ENCODE data around the gene TEKT2.

Gene TEKT2

DNA sequence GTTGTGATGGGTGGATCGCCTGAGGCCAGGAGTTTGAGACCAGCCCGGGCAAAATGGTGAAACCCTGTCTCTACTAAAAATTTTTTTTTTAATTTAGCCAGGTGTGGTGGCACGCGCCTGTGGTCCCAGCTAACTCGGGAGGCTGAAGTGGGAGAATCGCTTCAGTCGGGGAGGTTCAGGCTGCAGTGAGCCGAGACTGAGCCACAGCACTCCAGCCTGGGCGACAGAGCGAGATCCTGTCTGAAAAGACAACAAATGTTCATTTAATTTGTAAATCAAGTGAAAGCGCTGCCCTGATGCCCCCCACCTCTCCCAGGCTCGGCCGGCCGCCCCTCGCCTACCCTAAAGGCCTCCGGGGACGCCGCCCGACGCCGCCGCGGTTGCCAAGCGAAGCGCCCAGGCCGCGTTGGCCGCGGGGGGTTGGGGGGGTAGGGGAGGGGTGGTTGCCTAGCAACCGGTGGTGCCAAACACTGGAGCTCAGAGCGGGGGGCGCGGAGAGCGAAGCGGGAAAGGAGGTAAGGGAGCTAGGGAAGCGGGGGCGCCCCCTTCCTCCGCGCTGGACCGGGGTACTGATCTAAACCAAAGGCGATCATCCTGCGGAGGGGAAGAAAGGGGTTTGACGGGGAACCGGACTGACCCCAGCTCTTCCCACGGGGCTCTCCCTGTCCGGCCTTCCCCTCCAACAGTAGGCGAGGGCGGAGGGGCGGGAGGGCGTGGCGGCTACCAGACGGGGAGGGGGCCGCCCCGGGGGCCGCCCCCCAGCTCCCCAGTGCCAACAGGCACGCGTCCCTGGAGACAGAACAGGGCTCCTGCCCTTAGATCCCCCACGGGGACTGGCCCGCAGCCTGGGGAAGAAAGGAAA, at the start of gene TEKT2:
TSS of gene TEKT2 (plus strand) at position 460 of the 862 bp plus-strand sequence. CDS start 828 bp downstream, outside the sequence.
- peak; percentile 18 for DNase-seq

DNA sequence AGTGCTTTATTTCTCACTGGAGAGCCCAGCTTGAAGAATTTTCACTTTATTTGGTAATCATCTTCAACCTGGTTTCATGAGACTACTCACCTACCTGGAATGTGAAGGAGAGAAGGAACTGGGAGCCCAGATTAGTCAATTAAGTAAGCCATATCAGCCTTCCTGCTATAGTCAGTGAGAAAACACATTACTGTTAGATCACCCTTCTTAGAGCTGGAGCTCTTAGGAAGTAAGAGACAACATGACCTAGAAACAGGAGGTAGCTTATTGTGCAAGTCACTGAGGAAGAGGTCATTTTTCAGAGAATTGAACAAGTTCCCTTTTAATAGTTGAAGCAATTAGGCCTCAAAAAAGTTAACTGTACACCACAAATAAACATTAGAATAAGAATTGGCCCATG, 49.2 kb upstream of the TEKT2 start:
- no peak for DNase-seq

- DNase-seq = no peak
These were observed 48.7 kb upstream of the TEKT2 start for GRCh38 chr1:36035154-36035553.

DNA sequence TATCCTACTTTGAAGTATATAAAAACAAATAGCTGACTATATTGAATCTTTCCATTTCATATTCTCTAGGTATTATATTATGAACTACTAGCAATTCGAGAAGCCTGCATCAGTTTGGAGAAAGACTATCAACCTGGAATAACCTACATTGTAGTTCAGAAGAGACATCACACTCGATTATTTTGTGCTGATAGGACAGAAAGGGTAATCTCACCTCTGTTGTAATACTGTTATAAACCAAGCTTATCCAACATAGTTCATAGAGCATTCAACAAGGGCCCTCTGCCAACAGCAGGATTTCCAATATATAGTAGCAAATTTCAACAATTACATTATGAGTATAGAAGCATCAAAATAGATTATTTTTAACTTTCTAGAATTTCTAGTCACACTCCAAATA, 43.7 kb upstream of the TEKT2 start:
- no peak for DNase-seq

- no peak for DNase-seq
These were observed 32.1 kb upstream of the TEKT2 start for GRCh38 chr1:36051821-36052220.

- DNase-seq = no peak
These were observed 29.9 kb upstream of the TEKT2 start for GRCh38 chr1:36053978-36054377.

DNA sequence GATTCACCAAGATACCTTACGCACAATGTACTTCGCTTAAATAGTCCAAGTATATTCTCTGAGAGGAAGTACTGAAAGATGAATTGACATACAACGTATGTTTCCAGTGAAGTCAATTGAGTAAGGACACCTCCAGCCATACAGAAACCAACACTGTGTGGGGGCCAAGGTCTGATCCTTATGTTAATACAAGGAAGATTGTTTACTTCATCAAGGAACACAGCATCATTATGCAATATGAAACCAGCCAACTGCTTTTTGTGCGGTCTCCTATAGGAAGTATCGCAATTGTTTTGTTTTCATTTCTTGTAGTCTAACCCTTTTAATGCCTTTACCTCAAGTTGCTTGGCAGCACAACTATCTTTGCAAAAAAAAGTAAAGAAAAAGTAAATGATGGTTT, 28.2 kb upstream of the TEKT2 start:
- DNase-seq = no peak

GRCh38 chr1:36062315-36062714, 21.6 kb upstream of the TEKT2 start:
- no peak for DNase-seq

- no peak for DNase-seq
These were observed 16.0 kb upstream of the TEKT2 start for GRCh38 chr1:36067871-36068270.

DNA sequence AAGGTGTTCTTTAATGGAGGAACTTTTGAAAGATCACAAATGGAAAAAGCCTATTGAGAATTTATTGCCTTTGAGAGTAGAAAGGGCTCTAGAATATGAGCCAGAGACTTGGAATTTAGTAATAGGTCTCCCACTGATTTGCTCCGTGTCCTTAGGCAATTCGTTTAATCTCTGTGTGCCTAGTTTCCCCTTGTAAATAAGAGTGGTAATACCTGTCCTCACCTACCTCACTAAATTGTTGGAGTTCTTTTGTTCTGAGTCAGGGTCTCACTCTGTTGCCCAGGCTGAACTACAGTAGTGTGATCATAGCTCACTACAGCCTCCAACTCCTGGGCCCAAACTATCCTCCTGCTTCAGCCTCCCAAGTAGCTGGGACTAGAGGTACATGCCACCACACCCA, 15.0 kb upstream of the TEKT2 start:
- no peak for DNase-seq

DNA sequence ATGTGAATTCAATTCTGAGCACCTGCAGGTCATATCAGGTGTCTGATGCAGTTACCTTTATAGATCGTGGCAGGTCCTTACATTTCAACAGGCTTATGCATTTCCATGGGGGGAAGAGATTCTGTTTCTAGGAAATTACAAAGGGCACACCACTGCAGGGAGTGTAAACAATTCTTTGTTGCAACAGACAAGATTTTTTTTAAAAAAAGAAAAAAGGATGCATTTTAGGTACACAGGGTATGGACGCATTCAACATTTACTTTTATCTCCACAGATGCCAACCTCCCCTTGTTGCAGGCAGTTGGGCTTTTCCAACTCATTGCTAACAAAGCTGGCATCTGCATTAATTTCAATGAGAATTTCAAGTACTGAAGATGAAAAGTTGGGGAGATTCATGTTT, 13.5 kb upstream of the TEKT2 start:
- no peak for DNase-seq

DNA sequence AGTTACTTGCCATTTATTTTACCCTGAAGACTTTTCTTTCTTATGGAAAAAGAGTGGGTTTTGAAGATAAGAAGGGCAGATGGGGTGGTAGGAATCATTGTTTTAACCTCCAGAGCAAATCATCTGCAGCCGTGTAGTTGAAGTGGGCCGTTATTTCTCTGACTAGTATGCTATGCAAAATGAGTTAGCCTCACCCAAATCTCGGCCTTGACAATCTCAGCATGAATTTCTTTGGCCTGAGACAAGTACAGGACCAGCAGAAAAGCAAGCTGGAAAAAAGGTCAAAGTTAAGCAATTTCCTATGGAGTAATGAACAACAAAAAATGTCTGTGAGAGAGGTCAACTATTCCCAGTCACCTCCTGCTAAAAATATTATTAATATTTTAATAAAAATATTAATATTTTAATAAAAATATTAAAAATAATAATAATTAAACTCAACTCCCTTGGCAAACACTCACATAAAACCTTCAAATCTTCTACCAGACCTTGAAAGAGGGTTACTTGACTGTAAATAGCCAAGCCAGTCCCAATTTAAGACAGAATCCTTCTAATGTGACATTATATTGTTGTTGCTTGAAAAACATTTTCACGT, 6.8 kb upstream of the TEKT2 start:
- no peak for DNase-seq

GRCh38 chr1:36080236-36080635, 3.7 kb upstream of the TEKT2 start:
- DNase-seq = no peak

DNA sequence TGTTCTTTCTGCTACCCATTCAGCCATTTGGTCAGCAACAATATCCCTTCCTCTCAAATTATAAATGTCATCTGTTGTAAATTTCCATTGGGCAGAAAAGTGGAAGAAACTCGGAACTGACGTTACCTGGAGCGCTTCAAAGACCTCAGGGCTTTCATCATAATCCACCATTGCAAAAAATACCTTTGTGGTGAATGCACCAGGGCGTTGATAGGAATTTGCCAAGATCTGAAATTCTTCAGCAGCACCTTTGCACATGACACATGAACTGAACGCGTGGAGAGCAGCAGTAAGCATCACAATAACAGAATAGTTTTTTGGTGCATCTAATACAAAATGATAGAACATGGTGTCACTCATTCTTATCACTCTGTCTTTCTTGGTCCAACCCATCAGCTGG, 3.1 kb upstream of the TEKT2 start:
- no peak for DNase-seq

DNA sequence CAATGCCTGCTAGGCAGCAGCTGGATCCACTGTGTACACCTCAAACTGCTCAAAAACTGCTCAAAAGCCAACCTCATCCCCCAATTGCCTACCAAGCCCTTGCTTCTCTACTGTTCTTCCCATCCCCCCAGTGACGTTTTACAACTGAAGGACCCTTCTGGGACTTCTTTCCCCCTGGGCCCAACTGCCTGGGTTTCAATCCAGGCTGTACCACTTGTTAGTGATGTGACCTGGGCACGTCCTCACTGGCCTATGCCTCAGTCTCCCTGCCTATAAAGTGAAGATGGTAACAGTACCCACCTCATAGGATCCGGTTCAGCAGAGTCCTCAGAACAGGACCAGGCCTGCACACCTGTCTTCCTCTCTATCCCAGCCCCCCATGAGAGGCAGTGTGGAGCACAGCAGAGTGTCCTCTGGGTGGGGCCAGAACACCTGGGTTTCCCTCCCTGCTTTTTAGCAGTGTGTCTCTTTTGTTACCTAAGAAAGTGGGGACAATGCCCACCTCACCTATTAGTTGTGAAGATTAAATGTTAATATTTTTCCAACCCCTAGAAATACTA, 1.9 kb upstream of the TEKT2 start:
- no peak for DNase-seq

- DNase-seq = no peak
These were observed 675 bp upstream of the TEKT2 start for GRCh38 chr1:36083219-36083618.

- DNase-seq = no peak
These were observed 712 bp downstream of the TEKT2 start for GRCh38 chr1:36084497-36085115.

GRCh38 chr1:36085126-36085525, 1.2 kb downstream of the TEKT2 start:
- DNase-seq = no peak

GRCh38 chr1:36085686-36086526, 2.0 kb downstream of the TEKT2 start:
- DNase-seq = no peak

- DNase-seq = no peak
These were observed 2.8 kb downstream of the TEKT2 start for GRCh38 chr1:36086529-36087232.

- no peak for DNase-seq
These were observed 3.6 kb downstream of the TEKT2 start for GRCh38 chr1:36087233-36088123.

Measured in CD4-positive, alpha-beta T cell treated with Interleukin-12 subunit alpha and Interleukin-12 subunit beta, for 1 hour (primary cell).